Naive B cell (primary cell): ENCODE measurements around the gene DNAJC30. TPM values are rescaled to one million over a fixed set of nuclear protein-coding genes. Genes with fewer than 3 reads are reported as not detected.
A peak's percentile ranks its signal among the peaks of the same experiment; 100 is the strongest.

Experiments
- ATAC-seq, 2 donors: fragments of 150-1000 bp; cut with Tn5 transposase; 2 replicates each; pipeline ENCODE4 v1.10.0; 2021; ENCODE audit warnings: low read depth in 2 of 2, mild to moderate bottlenecking in 2 of 2, moderate library complexity in 2 of 2
- DNase-seq: peaks from one replicate; pipeline ENCODE4 v3.0.0; 2022
- H3K27ac Mint-ChIP-seq, 6 donors: one replicate each; pipeline ENCODE4 v1.8.0; 2020 to 2022; ENCODE audit warnings: mild to moderate bottlenecking in 6 of 6, mixed read lengths in 6 of 6, moderate library complexity in 5 of 6, inconsistent platforms in 2 of 6
- H3K27me3 Mint-ChIP-seq, 3 donors: one replicate each; pipeline ENCODE4 v1.8.0; 2021 to 2022; ENCODE audit warnings: mixed read lengths in 3 of 3, mild to moderate bottlenecking in 1 of 3
- H3K36me3 Mint-ChIP-seq, 2 donors: one replicate each; pipeline ENCODE4 v1.8.0; 2020 to 2022; ENCODE audit warnings: mixed read lengths in 2 of 2, inconsistent platforms in 1 of 2, mild to moderate bottlenecking in 1 of 2
- H3K4me1 Mint-ChIP-seq, 3 donors: one replicate each; pipeline ENCODE4 v1.8.0; 2020 to 2022; ENCODE audit warnings: mixed read lengths in 3 of 3, inconsistent platforms in 1 of 3, mild to moderate bottlenecking in 1 of 3, moderate library complexity in 1 of 3
- H3K4me3 Mint-ChIP-seq, 8 donors: one replicate each; pipeline ENCODE4 v1.8.0; 2020 to 2022; ENCODE audit warnings: mild to moderate bottlenecking in 8 of 8, mixed read lengths in 8 of 8, moderate library complexity in 8 of 8, inconsistent platforms in 2 of 8
- H3K9me3 Mint-ChIP-seq, 7 donors: one replicate each; pipeline ENCODE4 v1.8.0; 2020 to 2022; ENCODE audit warnings: mixed read lengths in 7 of 7, mild to moderate bottlenecking in 5 of 7, inconsistent platforms in 2 of 7, moderate library complexity in 1 of 7
- polyA plus RNA-seq, 6 donors: library from polyadenylated mRNA; unstranded; fragments of 300-500 nt; fragmentation: Illumina TruSeq; gene quantifications; one replicate each; pipeline ENCODE4 v1.2.3, GENCODE V29; 2021; ENCODE audit warnings: low read depth in 6 of 6

Gene DNAJC30
- polyA plus RNA-seq, 6 donors from 2014 or later, result 9.9 to 15.4 (median 12.2) TPM

DNA sequence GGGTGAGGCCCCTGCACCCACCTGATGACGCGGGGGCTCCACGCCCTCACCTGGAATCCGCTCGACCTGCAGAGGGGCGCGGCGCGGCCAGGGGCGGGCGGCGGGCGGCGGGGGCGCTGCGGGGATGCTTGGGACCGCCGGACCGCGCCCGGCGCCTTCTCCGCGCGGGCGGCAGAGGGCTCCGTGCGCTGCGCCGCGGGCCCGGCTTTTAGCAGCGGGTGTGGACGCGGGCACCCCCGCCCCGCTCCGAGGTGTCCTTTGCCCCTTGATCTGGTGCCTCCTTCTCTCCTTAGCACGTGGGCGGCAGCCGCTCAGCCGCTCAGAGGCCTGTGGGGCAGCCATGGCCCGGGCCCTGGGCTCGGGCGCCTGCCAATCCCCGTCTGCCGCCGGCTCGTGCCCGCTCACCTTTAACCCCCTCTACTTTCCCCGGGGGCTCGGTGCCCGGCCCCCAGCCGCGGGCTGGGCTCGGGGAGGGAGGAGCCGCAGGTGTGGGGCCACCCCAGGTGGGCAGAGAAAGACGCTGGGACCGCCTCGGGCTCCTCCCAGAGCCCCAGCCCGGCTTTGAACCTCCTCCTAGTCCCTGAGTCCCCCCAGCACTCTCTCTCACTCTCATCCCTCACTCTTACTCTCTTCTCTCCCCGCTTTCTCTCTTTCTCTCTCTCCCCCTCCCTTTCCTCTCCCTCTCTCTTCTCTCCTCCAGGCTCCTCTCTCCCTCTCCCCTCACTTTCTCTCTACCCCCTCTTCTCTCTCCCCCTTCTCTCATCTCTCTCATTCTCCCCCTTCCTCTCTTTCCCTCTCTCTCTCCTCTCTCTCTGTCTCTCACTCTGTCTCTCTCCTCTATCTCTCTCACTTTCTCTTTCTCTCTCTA is 35.3 kb downstream of the DNAJC30 start:
- Mint-ChIP-seq H3K4me3 (peak overlapping the region; percentile 72 to 84 (median 78)), H3K27me3 (peaks cover 60 to 86% (median 73%) of the 10 kb centered on the region in 3 donors), H3K27ac (peak overlapping the region in 2 of 6 donors; percentile 3 to 69), H3K4me1 (peaks cover 16 to 19% (median 17%) of the 10 kb centered on the region in 3 donors), H3K9me3 (no peaks in the 10 kb centered on the region), H3K36me3 (peaks cover 0 to 19% of the 10 kb centered on the region in 2 donors)
- DNase-seq, result peak; percentile 15
- peak; percentile 72 to 79 for ATAC-seq

DNA sequence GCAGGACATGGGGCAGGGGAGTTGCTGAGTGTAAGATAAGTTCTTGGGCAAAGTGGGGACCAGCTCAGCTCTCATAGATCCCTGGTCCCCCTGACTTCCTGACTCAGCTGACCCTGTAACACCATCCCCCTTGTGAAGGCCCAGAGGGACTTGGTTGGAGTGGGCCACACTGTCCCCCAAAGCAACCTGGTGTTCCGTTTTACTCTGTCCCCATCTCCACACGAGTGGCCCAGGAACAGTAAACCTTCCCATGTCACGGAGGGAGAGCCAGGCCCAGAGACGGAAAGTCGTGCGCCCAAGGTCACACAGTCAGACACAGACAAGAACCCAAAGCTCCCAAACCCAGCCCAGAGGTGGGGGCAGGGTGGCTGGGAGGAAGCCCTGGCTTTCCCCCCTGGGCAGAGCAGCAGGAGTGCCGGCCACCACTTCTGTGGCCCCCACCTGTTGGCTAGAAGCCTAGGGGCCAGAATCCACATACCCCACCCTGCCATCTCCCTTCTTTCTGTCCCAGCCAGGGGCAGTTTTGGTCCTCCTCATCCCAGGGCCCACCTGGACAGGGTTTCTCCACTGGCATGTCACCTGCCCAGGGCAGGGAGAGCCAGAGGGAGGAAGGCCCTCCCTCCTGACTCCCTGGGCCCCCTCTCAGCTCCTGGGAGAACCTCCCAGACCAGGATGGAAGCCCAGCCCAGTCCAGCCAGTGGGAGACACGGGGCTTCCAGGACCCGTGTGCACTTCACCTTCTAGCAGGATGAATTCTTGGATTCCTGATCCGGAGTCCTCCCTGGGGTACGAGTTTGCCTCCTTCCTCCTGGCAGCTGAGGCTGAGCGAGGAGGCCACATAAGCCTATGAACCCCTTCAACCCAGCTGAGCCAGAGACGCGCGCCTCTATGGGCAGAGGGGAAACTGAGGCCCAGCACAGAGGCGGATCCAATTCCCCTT is 36.2 kb downstream of the DNAJC30 start:
- Mint-ChIP-seq H3K27ac (no peak overlapping the region), H3K27me3 (peaks cover 53 to 78% (median 69%) of the 10 kb centered on the region in 3 donors), H3K4me1 (peaks cover 16 to 19% (median 17%) of the 10 kb centered on the region in 3 donors), H3K4me3 (peak overlapping the region in 6 of 8 donors; percentile 22 to 76 (median 39)), H3K36me3 (peaks cover 0 to 21% of the 10 kb centered on the region in 2 donors), H3K9me3 (peaks cover 0 to 4% (median under 1%) of the 10 kb centered on the region in 7 donors)
- ATAC-seq (no peak), DNase-seq (no peak)

DNA sequence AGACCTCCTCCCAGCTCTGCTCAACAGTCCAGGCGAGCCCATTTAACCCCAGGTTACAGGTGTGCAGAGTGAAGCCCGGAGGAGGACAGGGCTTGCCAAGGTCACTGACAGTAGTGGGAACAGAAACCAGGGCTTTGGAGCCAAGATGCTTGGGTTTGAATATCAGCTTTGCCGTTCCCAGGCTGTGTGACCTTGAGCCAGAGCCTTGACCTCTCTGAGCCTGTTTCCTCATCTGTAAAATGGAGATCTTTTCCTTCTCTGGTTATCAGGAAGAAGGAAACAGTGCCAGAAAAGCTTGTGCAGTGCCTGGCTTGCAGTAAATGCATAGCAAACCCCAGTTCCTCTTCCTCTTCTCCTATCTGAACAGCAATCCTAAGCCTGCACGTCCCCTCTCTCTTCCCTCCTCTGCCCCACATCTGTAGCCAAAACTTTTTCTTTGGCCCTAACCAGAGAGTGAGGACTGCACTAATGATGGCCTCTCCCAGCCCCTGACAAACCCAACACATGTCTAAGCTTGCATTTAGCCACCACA is 37.5 kb downstream of the DNAJC30 start:
- H3K9me3 Mint-ChIP-seq, result peaks cover 3 to 13% (median 8%) of the 10 kb centered on the region in 7 donors
- peaks cover 0 to 26% of the 10 kb centered on the region in 2 donors for H3K36me3 Mint-ChIP-seq
- H3K27me3 Mint-ChIP-seq, result peaks cover 43 to 72% (median 64%) of the 10 kb centered on the region in 3 donors
- H3K27ac Mint-ChIP-seq, result no peak overlapping the region
- peak overlapping the region in 1 of 8 donors; percentile 63 for H3K4me3 Mint-ChIP-seq
- ATAC-seq, result no peak
- peaks cover 16 to 19% (median 17%) of the 10 kb centered on the region in 3 donors for H3K4me1 Mint-ChIP-seq
- DNase-seq, result no peak

DNA sequence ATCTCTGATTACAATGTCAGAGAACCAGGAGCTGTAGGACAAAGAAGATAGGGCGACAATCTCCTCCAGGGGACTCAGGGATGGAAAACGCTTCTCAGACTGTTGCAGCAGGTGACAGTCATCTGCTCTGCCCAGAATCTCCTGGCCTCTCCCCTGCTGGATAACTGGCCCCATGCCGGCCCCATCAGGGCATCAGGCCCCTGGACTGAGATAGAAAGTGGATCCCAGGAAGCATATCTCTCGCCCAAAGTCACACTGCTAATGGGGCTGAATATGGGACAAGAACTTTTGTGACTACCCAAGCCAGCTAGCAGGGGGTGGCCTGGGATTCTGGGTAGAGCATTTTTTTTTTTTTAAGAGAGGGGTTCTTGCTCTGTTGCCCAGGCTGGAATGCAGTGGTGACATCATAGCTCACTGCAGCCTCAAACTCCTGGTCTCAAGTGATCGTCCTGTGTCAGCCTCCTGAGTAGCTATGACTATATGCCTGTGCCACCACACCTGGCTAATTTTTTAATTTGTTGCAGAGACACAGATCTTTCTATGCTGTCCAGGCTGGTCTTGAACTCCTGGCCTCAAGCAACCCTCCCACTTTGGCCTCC is 38.5 kb downstream of the DNAJC30 start:
- DNase-seq (no peak), ATAC-seq (no peak)
- Mint-ChIP-seq H3K4me3 (no peak overlapping the region), H3K27me3 (peaks cover 36 to 68% (median 57%) of the 10 kb centered on the region in 3 donors), H3K4me1 (peaks cover 16 to 19% (median 17%) of the 10 kb centered on the region in 3 donors), H3K27ac (peak overlapping the region in 1 of 6 donors; percentile 20), H3K36me3 (peaks cover 0 to 26% of the 10 kb centered on the region in 2 donors), H3K9me3 (peaks cover 3 to 15% (median 9%) of the 10 kb centered on the region in 7 donors)

DNA sequence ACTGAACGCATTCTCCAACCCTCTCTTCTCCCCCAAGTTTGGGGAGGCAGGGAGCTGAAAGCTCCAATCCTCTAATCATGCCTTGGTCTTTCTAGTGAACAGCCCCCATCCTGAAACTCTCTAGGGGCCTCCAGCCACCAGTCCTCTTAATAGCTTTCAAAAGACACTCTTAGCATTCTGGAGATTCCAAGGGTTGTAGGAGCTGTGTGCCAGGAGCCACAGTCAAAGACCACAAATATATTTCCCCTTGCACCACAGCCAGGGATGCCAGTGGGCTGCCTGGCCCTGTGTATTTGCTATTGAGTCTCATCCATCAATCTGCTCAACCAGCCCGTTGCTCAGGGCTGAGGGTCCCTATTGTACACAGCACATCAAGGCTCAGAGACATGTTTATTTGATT is 40.4 kb downstream of the DNAJC30 start:
- Mint-ChIP-seq H3K27me3 (peaks cover 26 to 52% (median 42%) of the 10 kb centered on the region in 3 donors), H3K9me3 (peaks cover 3 to 20% (median 9%) of the 10 kb centered on the region in 7 donors), H3K27ac (no peak overlapping the region), H3K4me1 (peaks cover 0 to 3% (median 0%) of the 10 kb centered on the region in 3 donors), H3K4me3 (no peak overlapping the region), H3K36me3 (peaks cover 0 to 7% of the 10 kb centered on the region in 2 donors)
- ATAC-seq (no peak), DNase-seq (no peak)

DNA sequence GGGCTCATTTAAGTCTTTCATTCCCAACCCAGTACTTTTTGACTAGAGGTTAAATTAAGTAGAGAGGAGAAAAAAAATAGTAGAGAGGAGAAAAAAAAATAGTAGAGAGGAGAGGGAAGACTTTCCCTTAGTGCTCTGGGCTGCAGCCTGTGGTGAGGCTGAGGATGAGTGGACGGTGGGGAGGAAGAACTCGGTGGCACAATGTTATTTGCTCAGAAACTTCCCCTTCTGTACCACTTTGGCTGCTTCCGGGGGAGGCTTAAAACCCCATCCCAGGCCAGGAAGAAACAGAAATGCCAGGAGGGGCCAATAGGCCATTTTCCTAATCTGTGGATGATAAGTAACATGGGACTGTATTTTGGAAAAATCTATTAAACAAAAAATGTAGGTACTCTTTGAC is 44.3 kb downstream of the DNAJC30 start:
- Mint-ChIP-seq H3K27ac (no peak overlapping the region), H3K36me3 (peaks cover 0 to 7% of the 10 kb centered on the region in 2 donors), H3K4me3 (no peak overlapping the region), H3K4me1 (peaks cover 0 to 3% (median 0%) of the 10 kb centered on the region in 3 donors), H3K27me3 (peaks cover 19 to 43% (median 30%) of the 10 kb centered on the region in 3 donors), H3K9me3 (peaks cover 3 to 20% (median 11%) of the 10 kb centered on the region in 7 donors)
- ATAC-seq (no peak), DNase-seq (no peak)

DNA sequence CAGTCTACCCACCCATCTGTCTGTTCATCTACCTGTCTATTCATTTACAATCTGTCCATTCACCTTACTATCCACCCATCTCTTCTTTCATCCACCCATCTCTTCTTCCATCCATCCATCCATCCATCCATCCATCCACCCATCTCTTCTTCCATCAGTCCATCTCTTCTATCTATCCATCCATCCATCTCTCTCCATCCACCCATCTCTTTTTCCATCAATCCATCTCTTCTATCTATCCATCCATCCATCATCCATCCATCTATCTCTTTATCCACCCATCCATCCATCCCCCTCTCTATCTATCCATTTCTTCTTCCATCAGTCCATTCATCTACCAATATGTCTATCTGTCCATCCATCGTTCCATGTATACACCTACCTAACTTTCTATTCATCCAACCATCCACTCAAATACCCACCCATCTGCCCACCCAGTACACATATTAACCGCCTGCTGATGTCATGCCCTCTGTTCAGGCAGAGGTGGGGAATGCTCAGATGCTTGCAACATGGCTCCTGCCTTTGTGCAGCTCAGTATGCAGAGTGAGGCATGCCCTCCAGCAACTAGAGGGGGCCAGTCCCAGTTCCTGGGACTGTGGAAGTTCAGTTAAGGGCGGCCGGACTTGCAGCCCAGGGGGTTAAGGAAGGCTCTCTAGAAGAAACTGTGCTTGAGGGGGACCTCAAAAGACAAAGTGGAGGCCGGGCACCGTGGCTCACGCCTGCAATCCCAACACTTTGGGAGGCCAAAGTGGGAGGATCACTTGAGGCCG is 47.6 kb downstream of the DNAJC30 start:
- ATAC-seq (no peak), DNase-seq (no peak)
- Mint-ChIP-seq H3K4me1 (peaks cover 0 to 3% (median 0%) of the 10 kb centered on the region in 3 donors), H3K36me3 (no peaks in the 10 kb centered on the region), H3K9me3 (peaks cover 0 to 9% (median 0%) of the 10 kb centered on the region in 7 donors), H3K27me3 (peaks cover 32 to 63% (median 44%) of the 10 kb centered on the region in 3 donors), H3K4me3 (no peak overlapping the region), H3K27ac (no peak overlapping the region)

DNA sequence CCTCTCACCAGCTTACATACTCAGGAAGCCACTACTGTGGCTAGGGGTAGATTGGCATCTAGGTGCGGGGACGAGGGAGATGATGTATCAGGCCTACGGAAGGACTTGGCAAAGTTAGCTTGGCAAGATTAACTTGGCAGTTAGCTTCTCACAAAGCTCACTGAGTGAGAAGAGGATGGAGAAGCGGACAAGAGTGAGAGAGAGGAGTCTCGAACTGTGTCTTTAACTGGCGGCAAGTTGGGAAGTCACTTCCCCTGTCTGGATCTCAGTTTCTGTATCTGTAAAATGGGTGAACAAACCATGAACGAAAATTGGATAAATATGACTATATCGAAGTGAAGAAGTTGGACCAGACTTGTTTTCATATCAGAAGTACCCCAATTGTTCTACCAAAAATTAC is 49.4 kb downstream of the DNAJC30 start:
- no peak overlapping the region for H3K27ac Mint-ChIP-seq
- DNase-seq (no peak), ATAC-seq (no peak)
- peaks cover 0 to 2% (median 0%) of the 10 kb centered on the region in 7 donors for H3K9me3 Mint-ChIP-seq
- H3K27me3 Mint-ChIP-seq, result peaks cover 41 to 70% (median 50%) of the 10 kb centered on the region in 3 donors
- peaks cover 0 to 3% (median 0%) of the 10 kb centered on the region in 3 donors for H3K4me1 Mint-ChIP-seq
- no peak overlapping the region for H3K4me3 Mint-ChIP-seq
- no peaks in the 10 kb centered on the region for H3K36me3 Mint-ChIP-seq

DNA sequence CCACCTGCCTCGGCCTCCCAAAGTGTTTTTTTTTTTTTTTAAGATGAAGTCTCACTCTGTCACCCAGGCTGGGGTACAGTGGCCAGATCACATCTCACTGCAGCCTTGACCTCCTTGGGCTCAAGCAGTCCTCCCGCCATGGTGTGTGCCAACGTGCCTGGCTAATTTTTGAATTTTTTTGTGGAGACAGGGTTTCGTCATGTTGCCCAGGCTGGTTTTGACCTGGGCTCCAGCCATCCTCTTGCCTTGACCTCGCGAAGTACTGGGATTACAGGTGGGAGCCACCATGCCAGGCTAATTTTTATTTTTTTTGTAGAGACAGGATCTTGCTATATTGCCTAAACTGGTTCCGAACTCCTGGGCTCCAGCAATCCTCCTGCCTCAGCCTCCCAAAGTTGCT is 49.9 kb downstream of the DNAJC30 start:
- no peak overlapping the region for H3K4me3 Mint-ChIP-seq
- no peak for ATAC-seq
- H3K27me3 Mint-ChIP-seq, result peaks cover 46 to 75% (median 55%) of the 10 kb centered on the region in 3 donors
- DNase-seq, result no peak
- no peaks in the 10 kb centered on the region for H3K36me3 Mint-ChIP-seq
- H3K27ac Mint-ChIP-seq, result no peak overlapping the region
- peaks cover 0 to 3% (median 0%) of the 10 kb centered on the region in 3 donors for H3K4me1 Mint-ChIP-seq
- H3K9me3 Mint-ChIP-seq, result peaks cover 0 to 2% (median 0%) of the 10 kb centered on the region in 7 donors

DNA sequence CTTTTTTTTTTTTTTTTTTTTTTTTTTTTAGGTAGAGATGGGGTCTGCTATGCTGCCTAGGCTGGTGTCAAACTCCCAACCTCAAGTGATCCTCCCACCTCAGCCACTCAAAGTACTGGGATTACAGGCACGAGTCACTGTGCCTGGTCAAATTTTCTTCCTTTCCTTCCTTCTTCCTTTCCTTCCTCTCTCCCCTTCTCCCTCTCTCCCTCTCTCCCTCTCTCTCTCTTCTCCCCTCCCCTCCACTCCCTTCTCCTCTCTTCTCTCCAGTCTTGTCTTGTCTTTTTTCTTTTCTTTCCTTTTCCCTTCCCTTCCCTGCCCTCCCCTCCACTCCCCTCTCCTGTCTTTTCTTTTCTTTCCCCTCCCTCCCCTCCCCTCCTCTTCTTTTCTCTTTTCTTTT is 51.7 kb downstream of the DNAJC30 start:
- DNase-seq (no peak), ATAC-seq (no peak)
- no peak overlapping the region for H3K27ac Mint-ChIP-seq
- no peaks in the 10 kb centered on the region for H3K36me3 Mint-ChIP-seq
- peaks cover 50 to 80% (median 63%) of the 10 kb centered on the region in 3 donors for H3K27me3 Mint-ChIP-seq
- peaks cover 0 to 3% (median 0%) of the 10 kb centered on the region in 3 donors for H3K4me1 Mint-ChIP-seq
- H3K9me3 Mint-ChIP-seq, result peaks cover 0 to 2% (median 0%) of the 10 kb centered on the region in 7 donors
- no peak overlapping the region for H3K4me3 Mint-ChIP-seq
